Measurements from ENCODE around the gene KRT16. TPM values are rescaled to one million over a fixed set of nuclear protein-coding genes. Genes with fewer than 3 reads are reported as not detected.
"Not testable (repeated sequence)": the region's sequence is repeated elsewhere in the genome, so short reads cannot be mapped to it uniquely, and the experiment has no call there.

KRT16 gene
- polyA plus RNA-seq, 3 donors, result not detected

DNA sequence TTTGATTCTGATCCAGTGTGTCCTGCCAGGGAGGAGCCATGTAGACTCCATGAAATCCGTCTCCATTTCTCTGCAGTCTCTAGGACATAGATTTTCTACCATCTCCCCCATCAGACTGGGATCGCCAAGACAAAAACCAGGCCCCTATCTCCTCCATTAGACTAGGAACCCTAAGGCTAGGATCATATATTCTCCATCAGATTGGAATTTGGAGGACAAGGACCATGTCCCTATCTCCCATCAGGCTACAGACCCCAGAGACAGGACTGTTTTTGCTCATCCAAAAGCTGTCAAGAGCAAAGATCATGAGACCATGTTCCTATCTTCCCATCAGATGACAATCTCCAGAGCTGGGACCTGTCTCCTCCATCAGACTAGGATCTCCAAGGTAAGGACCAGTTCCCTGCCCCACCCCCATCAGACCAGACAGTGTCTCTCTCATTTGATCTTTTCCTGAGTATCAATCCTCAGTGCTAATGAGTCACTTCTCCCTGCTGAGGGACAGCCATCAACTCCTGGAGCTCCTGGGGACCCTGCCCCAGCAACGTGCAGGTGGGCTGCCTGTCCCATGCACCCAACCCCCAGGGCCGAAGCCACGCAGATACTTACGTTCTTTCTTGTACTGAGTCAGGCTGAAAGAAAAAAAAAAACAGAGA, 7.5 kb upstream of the KRT16 start:
- DNase-seq (ENCODE audit: extremely low read depth in 1 of 11, low read depth in 9 of 11, low spot score in 4 of 11), result not testable (repeated sequence)

DNA sequence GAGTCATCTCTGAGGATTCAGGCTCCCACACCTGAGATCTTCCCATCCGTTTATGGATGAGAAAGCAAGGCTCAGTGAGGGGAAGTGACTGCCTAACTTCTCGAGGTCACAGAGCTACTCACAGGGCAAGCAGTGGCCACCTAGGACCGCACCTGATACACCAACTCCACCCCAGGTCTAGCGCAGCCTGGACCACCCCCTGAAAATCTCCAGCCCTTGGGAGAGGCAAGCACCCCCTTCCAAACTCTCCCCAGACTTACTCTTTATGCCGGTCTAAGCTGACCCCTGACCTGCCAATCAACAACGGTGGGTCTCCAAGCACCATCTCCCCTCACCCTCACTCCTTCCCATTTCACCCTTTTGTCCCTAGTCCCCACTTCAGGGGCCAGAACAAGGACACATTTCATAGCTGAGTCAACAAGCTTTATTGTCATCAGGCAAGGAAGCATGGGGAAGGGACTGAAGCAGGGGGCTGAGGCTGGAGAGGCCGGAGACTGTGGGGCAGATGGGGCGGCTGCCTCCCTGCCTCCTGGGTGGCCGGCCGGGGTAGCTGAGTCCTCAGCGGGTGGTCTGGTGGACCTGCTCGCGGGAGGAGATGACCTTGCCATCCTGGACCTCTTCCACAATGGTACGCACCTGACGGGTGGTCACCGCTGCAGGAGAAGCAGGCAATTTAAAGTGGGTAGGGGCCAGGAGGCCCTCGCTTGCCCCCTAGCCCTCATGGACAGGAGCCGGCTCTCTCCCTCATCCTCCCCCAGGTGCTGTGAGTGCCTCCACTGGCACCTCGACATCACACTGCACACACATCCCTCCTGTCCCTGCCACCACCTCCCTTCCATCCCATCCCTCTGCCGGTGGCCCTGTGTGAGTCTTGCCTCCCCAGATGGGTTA, 6.7 kb upstream of the KRT16 start:
- DNase-seq (ENCODE audit: extremely low read depth in 1 of 11, low read depth in 9 of 11, low spot score in 4 of 11), result no peak

DNA sequence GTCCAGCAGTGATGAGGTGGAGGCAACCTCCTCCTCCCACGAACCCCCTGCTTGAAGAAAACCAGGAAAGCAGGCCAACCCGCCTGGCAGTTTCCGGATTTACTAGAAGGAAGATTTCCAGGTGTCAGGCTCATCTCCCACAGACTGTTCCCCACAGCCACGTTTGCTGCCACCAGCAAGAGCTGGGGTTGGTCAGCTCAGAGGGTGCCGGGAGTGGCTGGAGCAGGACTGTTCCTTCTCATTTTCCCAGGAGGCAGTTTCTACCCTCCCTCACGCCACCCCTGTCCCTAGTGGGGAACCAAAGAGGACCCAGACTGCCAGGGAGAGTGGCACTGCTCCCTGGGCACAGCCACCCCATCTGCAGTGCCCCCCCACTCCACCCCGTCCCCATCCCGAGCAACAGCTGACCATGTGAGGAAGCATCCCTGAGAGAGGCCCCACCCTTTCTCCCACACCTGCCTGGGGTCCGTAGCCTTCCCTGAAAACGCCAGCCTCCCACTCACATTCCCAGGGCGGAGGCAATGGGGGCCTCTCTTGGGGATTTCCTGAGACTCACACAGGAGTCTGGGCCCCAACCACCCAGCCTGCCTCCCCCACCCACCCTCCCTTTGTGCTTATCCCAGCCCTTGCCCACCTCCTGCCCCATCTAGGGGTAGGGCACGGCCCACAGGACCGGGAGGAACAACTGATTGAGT, 5.9 kb upstream of the KRT16 start:
- DNase-seq (ENCODE audit: extremely low read depth in 1 of 11, low read depth in 9 of 11, low spot score in 4 of 11), result no peak

GRCh38 chr17:41617698-41618097, 5.1 kb upstream of the KRT16 start:
- DNase-seq (ENCODE audit: extremely low read depth in 1 of 11, low read depth in 9 of 11, low spot score in 4 of 11), result no peak

- no peak for DNase-seq (ENCODE audit: extremely low read depth in 1 of 11, low read depth in 9 of 11, low spot score in 4 of 11)
Observed at GRCh38 chr17:41617136-41617535, 4.6 kb upstream of the KRT16 start.

- DNase-seq (ENCODE audit: extremely low read depth in 1 of 11, low read depth in 9 of 11, low spot score in 4 of 11), result not testable (repeated sequence)
Observed at GRCh38 chr17:41616486-41616885, 3.9 kb upstream of the KRT16 start.

- no peak for DNase-seq (ENCODE audit: extremely low read depth in 1 of 11, low read depth in 9 of 11, low spot score in 4 of 11)
Observed at GRCh38 chr17:41615454-41615853, 2.9 kb upstream of the KRT16 start.

DNA sequence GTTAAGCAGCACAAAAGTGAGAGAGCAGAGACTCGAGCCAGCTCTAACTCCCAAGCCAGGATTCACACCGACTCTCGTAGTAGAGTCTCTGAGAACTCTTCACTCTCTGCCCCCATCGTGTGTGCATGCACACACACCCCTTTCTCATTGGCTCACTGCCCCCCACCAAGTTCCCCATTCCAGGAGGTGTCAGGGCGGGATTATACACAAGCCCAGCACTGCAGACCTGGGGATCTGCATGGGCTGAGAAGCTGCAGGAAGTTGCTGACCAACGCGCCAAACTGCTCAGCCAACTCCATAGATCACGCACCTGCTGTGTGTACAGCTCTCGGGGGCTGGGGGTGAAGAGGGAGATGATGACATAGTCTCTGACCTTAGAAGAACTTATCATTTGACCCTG, 2.2 kb upstream of the KRT16 start:
- DNase-seq (ENCODE audit: extremely low read depth in 1 of 11, low read depth in 9 of 11, low spot score in 4 of 11), result not testable (repeated sequence)

GRCh38 chr17:41614098-41614497, 1.5 kb upstream of the KRT16 start:
- DNase-seq (ENCODE audit: extremely low read depth in 1 of 11, low read depth in 9 of 11, low spot score in 4 of 11), result no peak

DNA sequence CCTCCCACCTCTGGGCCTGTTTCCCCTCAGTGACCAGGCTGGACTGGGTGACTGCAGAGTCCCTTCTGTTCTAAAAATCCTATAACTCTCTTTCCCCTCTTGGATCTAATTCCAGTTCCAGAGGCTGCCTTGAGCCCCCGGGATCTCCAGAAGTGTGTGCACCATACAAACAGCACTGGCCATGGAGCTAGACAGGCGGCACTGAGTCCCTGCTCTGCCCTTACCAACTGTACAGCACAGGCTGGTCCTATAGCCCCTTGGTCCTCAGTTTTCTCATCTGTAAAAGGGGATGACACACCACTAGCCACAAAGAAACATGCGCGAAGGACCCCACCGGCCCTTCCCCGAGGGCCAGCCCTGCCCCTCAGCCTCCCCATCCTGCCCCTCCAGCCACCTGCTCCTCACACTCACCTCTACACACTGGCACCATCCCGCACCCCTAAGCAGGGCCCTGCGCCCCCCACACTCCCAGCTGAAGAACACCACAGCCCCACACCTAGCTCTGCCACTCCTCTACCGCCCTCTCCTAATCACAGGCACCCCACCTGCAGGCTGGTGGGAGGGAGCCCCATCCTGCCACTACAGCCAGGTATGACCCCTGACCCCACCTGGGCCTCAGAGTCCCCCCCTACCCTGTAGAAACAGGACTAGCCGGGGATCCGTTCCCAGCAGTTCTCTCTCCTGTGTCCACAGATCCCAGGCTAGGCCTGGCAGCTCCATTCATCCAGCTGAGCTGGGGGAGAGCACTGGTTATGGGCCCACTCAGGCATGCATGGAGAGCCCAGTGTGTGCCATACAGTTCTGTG, 913 bp upstream of the KRT16 start:
- DNase-seq (ENCODE audit: extremely low read depth in 1 of 11, low read depth in 9 of 11, low spot score in 4 of 11), result no peak

DNA sequence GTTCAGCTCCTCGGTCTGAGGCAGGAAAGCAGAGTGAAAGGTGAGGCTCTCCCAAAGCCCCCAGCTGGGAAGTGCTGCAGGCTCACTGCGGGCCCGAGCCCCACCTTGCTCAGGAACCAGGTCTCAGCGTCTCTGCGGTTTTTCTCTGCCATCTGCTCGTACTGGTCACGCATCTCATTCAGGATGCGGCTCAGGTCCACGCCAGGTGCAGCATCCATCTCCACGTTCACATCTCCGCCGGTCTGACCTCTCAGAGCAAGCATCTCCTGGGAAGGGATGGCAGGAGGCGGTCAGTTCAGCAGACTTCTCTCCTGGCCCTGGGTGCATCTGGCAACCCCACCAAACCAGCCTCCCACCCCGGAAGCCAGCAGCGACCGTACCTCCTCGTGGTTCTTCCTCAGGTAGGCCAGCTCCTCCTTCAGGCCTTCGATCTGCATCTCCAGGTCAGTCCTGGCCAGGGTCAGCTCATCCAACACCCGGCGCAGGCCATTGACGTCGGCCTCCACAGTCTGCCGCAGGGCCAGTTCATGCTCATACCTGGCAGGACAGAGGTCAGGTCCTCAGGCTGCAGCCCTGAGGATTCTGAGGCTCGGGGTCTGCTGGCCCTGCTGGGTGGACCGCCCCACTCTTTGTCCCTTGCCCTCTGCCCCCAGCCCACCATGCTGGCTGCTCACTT, 1.5 kb downstream of the KRT16 start:
- no peak for DNase-seq (ENCODE audit: extremely low read depth in 1 of 11, low read depth in 9 of 11, low spot score in 4 of 11)

GRCh38 chr17:41610061-41610517, 2.5 kb downstream of the KRT16 start:
- DNase-seq (ENCODE audit: extremely low read depth in 1 of 11, low read depth in 9 of 11, low spot score in 4 of 11), result not testable (repeated sequence)

DNA sequence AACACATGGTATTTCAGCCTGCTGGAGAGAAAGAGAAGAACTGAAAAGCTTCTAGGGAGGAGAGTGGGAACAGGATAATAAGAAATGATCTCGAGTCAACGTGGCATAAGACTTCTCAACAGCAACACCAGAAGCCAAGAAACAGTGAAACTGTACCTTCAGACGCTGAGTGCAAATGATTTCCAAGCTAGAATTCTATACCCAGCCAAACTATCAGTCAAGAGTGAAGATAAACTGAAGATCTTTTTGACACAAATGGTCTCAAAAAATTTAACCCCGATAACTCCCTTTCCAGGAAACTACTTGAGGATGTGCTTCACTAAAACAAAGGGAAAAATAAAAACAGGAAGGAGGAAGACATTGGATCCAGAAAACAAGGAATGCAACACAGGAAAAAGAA, 5.6 kb downstream of the KRT16 start:
- DNase-seq (ENCODE audit: extremely low read depth in 1 of 11, low read depth in 9 of 11, low spot score in 4 of 11), result not testable (repeated sequence)

GRCh38 chr17:41602524-41602923, 10.0 kb downstream of the KRT16 start:
- no peak for DNase-seq (ENCODE audit: extremely low read depth in 1 of 11, low read depth in 9 of 11, low spot score in 4 of 11)

GRCh38 chr17:41600318-41600717, 12.2 kb downstream of the KRT16 start:
- no peak for DNase-seq (ENCODE audit: extremely low read depth in 1 of 11, low read depth in 9 of 11, low spot score in 4 of 11)

DNA sequence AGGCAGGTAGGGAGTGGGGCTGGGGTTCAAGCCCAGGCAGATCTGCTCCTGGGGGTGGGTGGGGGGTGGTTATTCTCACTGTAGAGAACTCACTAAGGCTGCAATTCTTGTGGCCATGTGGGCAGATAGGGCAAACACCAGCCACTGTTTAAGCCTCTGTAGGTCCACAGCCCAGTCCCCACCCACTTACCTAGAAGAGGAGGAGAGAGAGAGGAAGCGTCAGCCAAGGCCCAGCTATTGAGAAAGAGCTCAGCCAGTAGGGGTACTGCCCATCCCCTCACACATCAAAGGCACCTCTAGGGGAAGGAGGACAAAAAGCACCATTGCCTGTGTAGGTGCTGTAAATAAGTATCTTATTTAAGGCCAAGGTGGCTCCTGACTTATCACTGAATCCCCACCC, 12.9 kb downstream of the KRT16 start:
- DNase-seq (ENCODE audit: extremely low read depth in 1 of 11, low read depth in 9 of 11, low spot score in 4 of 11), result no peak

- no peak for DNase-seq (ENCODE audit: extremely low read depth in 1 of 11, low read depth in 9 of 11, low spot score in 4 of 11)
Observed at GRCh38 chr17:41595585-41595984, 17.0 kb downstream of the KRT16 start.

DNA sequence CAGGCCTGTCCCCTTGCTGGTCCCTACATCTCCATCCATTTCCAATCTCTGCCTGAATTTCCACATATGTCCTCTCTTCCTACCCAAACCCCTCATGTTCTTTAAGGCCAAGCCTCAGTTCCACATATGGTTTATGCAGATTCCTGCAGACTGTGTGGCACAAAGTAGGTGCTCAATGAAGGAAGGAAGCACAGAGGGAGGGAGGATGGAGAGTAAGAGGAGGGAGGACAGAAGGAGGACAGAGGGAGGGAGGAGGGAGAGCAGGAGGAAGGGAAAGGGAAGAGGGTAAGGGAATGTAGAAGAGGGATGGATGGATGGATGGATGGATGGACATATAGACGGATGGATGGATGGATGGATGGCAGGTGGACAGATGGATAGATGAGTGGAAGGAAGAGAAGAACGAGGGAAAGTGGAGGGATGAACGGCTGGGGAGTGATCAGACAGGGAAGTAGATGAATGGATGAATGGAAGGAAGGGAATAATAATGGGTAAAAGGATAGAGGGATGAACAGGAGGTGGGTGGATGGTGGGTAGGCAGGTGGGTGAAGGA, 18.1 kb downstream of the KRT16 start:
- DNase-seq (ENCODE audit: extremely low read depth in 1 of 11, low read depth in 9 of 11, low spot score in 4 of 11), result no peak
